ENCODE results near the gene LCE2A.

DNA sequence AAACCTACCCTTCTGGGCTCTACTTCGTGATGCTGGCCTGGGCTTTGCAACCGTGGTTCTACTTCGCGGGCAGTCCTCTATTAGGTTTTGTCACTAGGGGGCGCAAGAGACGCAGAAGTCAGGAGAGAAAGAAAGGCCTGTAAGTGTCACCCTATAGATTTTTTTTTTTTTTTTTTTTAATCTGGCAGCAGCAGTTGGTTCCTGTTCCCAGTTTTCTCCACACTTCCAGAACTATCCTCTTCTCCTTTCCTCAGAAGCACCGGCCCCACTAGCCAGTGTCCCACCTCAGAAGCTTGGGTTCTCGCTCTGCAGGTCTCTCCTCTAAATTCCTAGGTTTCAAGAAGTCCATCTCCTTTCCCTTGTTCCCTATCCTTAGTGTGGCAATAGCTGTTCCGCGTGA lies 44.0 kb upstream of the LCE2A start:
- TF ChIP-seq POLR2A (IDR thresholded peaks at IDR 0.05) (no peak), EP300 (IDR thresholded peaks at IDR 0.05; ENCODE audit: low read depth) (no peak)
- TF ChIP-seq, protein P1, sequence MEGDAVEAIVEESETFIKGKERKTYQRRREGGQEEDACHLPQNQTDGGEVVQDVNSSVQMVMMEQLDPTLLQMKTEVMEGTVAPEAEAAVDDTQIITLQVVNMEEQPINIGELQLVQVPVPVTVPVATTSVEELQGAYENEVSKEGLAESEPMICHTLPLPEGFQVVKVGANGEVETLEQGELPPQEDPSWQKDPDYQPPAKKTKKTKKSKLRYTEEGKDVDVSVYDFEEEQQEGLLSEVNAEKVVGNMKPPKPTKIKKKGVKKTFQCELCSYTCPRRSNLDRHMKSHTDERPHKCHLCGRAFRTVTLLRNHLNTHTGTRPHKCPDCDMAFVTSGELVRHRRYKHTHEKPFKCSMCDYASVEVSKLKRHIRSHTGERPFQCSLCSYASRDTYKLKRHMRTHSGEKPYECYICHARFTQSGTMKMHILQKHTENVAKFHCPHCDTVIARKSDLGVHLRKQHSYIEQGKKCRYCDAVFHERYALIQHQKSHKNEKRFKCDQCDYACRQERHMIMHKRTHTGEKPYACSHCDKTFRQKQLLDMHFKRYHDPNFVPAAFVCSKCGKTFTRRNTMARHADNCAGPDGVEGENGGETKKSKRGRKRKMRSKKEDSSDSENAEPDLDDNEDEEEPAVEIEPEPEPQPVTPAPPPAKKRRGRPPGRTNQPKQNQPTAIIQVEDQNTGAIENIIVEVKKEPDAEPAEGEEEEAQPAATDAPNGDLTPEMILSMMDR (IDR thresholded peaks at IDR 0.05): peak; percentile 36 to 63 (median 53)

Data from transverse colon (tissue), 3 donors.